Panc1 (cell line): ENCODE data around the gene ATP11C. TPM values are rescaled to one million over a fixed set of nuclear protein-coding genes. Genes with fewer than 3 reads are reported as not detected.

Experiments
- ATAC-seq: fragments of 200-7000 bp; cut with Tn5 transposase; 2 replicates; pipeline ENCODE4 v1.9.1; 2020; ENCODE audit warnings: mild to moderate bottlenecking, moderate library complexity
- BruUV-seq: library from RNA; stranded (reverse); fragments of 400-500 nt; replicated peaks from 2 replicates; lab custom pipeline; 2021; lab: Mats Ljungman, UMichigan
- CTCF ChIA-PET: fragments of 300-600 bp; sonication (Branson Sonifier 250); formaldehyde crosslinking; loops from one replicate; lab custom pipeline; 2022; ENCODE audit warnings: antibody characterized with exemption; lab: Charles Lee
- POLR2A ChIA-PET: fragments of 300-600 bp; sonication (Branson Sonifier 250); formaldehyde crosslinking; loops from one replicate; lab custom pipeline; 2022; ENCODE audit warnings: antibody characterized with exemption; lab: Charles Lee
- DNase-seq: peaks from one replicate; pipeline ENCODE4 v3.0.0-alpha.2; 2010; ENCODE audit warnings: low read depth, low spot score
- H3K27ac ChIP-seq: 2 replicates; pipeline ENCODE4 v1.5.1; 2011; ENCODE audit warnings: mild to moderate bottlenecking, low read length, inconsistent platforms
- H3K27me3 ChIP-seq: fragments of 200-500 bp; sonication (Bioruptor generic); 2 replicates; pipeline ENCODE4 v1.6.0; 2014; ENCODE audit warnings: low read length, inconsistent platforms; ENCODE audit not compliant: control insufficient read depth, insufficient read depth
- H3K36me3 ChIP-seq: fragments of 200-500 bp; sonication (Bioruptor generic); 2 replicates; pipeline ENCODE4 v1.5.1; 2014; ENCODE audit warnings: inconsistent platforms, mild to moderate bottlenecking, low read length, moderate library complexity; ENCODE audit not compliant: control insufficient read depth, insufficient read depth
- H3K4me1 ChIP-seq: 2 replicates; pipeline ENCODE4 v1.5.1; 2011; ENCODE audit warnings: inconsistent platforms, mild to moderate bottlenecking, low read length, moderate library complexity; ENCODE audit not compliant: control insufficient read depth, insufficient read depth
- H3K4me3 ChIP-seq, 2 experiments: 2 replicates each; pipeline ENCODE4 v1.5.1; 2011 to 2012; ENCODE audit warnings: low read depth in 2 of 2, low read length in 2 of 2, mild to moderate bottlenecking in 2 of 2, inconsistent platforms in 1 of 2, moderate library complexity in 1 of 2
- H3K9me3 ChIP-seq: fragments of 200-500 bp; sonication (Bioruptor generic); 2 replicates; pipeline ENCODE4 v1.5.1; 2014; ENCODE audit warnings: low read depth, mild to moderate bottlenecking, inconsistent platforms, low read length, moderate library complexity; ENCODE audit not compliant: control insufficient read depth, insufficient read depth
- CTCF ChIP-seq: fragments of 450-650 bp; IDR thresholded peaks from 2 replicates; pipeline ENCODE4 v1.5.1; 2017; ENCODE audit warnings: mild to moderate bottlenecking
- POLR2AphosphoS5 ChIP-seq: IDR thresholded peaks from 2 replicates; pipeline ENCODE4 v1.6.1; 2012; ENCODE audit warnings: mild to moderate bottlenecking, low read depth, low read length, moderate library complexity
- SIN3A ChIP-seq: IDR thresholded peaks from 2 replicates; pipeline ENCODE4 v1.6.1; 2012; ENCODE audit warnings: low read depth, mild to moderate bottlenecking, low read length, moderate library complexity, borderline replicate concordance; ENCODE audit not compliant: insufficient read depth
- TCF7L2 ChIP-seq: IDR thresholded peaks from 2 replicates; pipeline ENCODE4 v1.6.1; 2011; ENCODE audit warnings: mild to moderate bottlenecking, low read depth, low read length, inconsistent platforms
- in situ Hi-C: cut with HindIII; loops from 2 replicates; pipeline ENCODE4 v1.10.0; 2016; ENCODE audit warnings: low sequenced_read_pairs, low pct_unique_long_range_greater_than_20kb
- intact Hi-C: fragments of 100-400 bp; cut with micrococcal nuclease; formaldehyde crosslinking; loops from one replicate; pipeline ENCODE4 v1.10.0; 2022; ENCODE audit not compliant: unreplicated experiment
- total RNA-seq: library from RNA; stranded (reverse); gene quantifications from one replicate; pipeline ENCODE4 v1.2.1, GENCODE V29; 2021; ENCODE audit not compliant: unreplicated experiment

The ATP11C gene
- total RNA-seq, 1 experiment from 2014 or later, result 61.3 TPM

- DNase-seq (no peak), ATAC-seq (peak; percentile 68)
- TF ChIP-seq SIN3A (peak; percentile 71; the same call in 1 of the 2 replicates), CTCF (no peak)
- POLR2A ChIA-PET, result interaction anchor here (0.6 kb wide), 1 partner anchor 12 kb away, joined by 9 read pairs; no protein-coding TSS in a partner anchor
- Histone ChIP-seq H3K27me3 (no peaks in the 10 kb centered on the region), H3K4me1 (peaks cover 13% of the 10 kb centered on the region), H3K4me3 (peak overlapping the region; percentile 76 to 93), H3K9me3 (no peaks in the 10 kb centered on the region), H3K36me3 (no peaks in the 10 kb centered on the region; the same call in 1 of the 2 replicates), H3K27ac (peak overlapping the region; percentile 76)
- intact Hi-C loops (no loop called here), in situ Hi-C loops (no loop called here)
- CTCF ChIA-PET, result no interaction called here
- BruUV-seq, result no TSS peak
Observed at GRCh38 chrX:139932073-139932900, 566 bp downstream of the ATP11C start.

DNA sequence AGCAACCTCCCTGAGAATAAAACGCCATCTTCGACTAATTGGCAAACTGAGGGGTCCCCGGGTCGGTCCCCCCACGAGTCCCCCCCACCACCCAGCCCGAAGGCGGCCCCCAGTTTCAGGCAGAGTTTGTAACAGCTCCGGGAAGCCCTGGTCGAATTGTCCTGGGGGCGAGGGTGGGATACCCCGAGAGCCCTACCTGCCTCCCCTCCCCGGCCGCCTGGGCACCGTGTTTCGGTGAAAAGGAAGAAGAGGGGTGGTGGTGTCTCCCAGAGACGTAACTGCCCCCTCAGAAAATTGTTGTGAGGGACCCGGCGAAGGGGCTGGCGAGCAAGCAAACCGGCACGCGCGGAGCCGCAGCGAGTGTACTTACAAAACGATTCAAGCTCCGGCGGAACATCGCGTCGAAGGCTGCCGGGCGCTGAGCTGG, 1.2 kb downstream of the ATP11C start:
- POLR2A ChIA-PET, result interaction anchor here (0.5 to 0.6 kb wide), 2 partner anchors 9 to 45 kb away, joined by 3 read pairs; no protein-coding TSS in a partner anchor
- Histone ChIP-seq H3K27ac (peak overlapping the region; percentile 66), H3K36me3 (no peaks in the 10 kb centered on the region; the same call in 1 of the 2 replicates), H3K4me1 (peaks cover 15% of the 10 kb centered on the region), H3K27me3 (no peaks in the 10 kb centered on the region), H3K4me3 (peak overlapping the region; percentile 76 to 93), H3K9me3 (no peaks in the 10 kb centered on the region)
- in situ Hi-C loops, result no loop called here
- intact Hi-C loops, result no loop called here
- no TSS peak for BruUV-seq
- TF ChIP-seq TCF7L2 (no peak), POLR2AphosphoS5 (0 out of 2 replicates have a peak, but pooled peaks have one; percentile 3)
- no peak for ATAC-seq
- no peak for DNase-seq
- CTCF ChIA-PET, result no interaction called here

- intact Hi-C loops (no loop called here), in situ Hi-C loops (no loop called here)
- Histone ChIP-seq H3K36me3 (no peaks in the 10 kb centered on the region; the same call in 1 of the 2 replicates), H3K4me1 (peaks cover 21% of the 10 kb centered on the region), H3K27ac (peak overlapping the region; percentile 66), H3K27me3 (no peaks in the 10 kb centered on the region), H3K9me3 (no peaks in the 10 kb centered on the region), H3K4me3 (peak overlapping the region; percentile 76 to 93)
- ChIA-PET CTCF (no interaction called here), POLR2A (interaction anchor here (0.5 to 0.6 kb wide), 2 partner anchors 8 to 45 kb away, joined by 3 read pairs; no protein-coding TSS in a partner anchor)
- DNase-seq (no peak), ATAC-seq (peak; percentile 18)
- 0 out of 2 replicates have a peak, but pooled peaks have one; percentile 11 for TF ChIP-seq POLR2AphosphoS5
- no peak for TF ChIP-seq CTCF
- BruUV-seq, result no TSS peak
Observed at GRCh38 chrX:139930916-139931645, 1.8 kb downstream of the ATP11C start.
